ENCODE data around the gene CER1.

Gene CER1
- 0.05 to 0.09 reads per million in 2 donors for total RNA-seq

GRCh38 chr9:14722391-14723035, at the start of gene CER1:
Gene CER1 (minus strand): TSS chr9:14722733. CDS start chr9:14722672, 61 bp downstream.
- no peak for DNase-seq

GRCh38 chr9:14770592-14770991, 48.1 kb upstream of the CER1 start:
- DNase-seq = no peak

GRCh38 chr9:14769230-14769571, 46.7 kb upstream of the CER1 start:
- no peak for DNase-seq

DNA sequence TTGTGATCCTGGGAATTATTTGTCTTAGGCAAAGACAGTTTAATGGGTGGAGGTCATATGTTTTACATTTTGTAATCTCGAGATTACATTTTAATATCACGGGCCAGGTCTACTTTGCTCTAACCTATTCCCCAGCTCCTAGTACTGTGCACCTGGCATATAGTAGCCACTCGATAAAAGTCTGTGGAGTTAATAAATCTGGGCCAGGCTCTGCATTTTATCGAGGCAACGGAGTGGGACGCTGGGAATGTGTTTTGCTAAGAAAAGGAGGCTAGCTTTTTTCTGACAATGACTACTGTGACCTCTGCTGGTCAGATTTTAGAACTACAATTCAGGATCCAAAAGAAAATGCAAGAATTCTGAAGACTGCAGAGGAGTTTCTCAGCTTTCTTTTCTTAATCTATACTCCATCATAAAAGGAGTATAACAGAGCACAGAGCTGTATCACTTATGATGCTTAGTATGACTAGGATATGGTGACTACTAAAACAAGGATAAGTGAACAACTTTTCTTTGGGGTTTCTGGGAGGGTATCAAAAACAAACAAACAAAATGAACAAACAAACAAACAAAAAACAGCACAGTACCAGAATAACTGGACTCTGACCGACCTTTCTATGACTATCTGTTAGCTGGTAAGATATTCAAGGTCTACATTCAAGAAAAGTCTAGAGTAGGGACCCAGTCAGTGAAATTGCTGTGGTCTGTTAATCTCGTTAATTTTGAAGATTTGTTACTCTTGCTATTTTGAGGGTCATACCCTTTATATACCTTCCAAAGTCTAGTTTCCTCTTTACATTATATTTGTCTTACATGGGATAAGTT, 46.1 kb upstream of the CER1 start:
- DNase-seq = no peak

DNA sequence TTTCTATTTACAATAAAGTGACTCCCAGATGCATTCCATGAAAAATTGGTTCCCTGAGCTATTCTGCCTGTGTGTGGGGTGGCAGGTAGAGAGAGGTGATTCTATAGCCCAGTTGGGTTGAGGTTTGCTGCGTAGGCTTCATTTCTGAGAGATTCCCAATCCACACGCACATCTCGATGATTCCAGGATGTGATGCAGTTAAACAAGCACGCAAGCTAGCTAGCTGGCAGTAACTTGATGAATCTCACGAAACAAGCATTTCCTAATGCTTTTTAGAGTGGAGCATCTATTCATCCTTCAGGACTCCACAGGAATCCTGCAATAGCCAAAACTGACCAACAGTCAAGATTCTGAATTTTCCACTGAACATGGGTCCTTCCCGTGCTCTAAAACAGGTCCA, 43.8 kb upstream of the CER1 start:
- no peak for DNase-seq

- DNase-seq = no peak
Observed at GRCh38 chr9:14761584-14761983, 39.1 kb upstream of the CER1 start.

GRCh38 chr9:14760060-14760459, 37.5 kb upstream of the CER1 start:
- no peak for DNase-seq

GRCh38 chr9:14756291-14756690, 33.8 kb upstream of the CER1 start:
- no peak for DNase-seq

- no peak for DNase-seq
Observed at GRCh38 chr9:14752871-14753270, 30.3 kb upstream of the CER1 start.

GRCh38 chr9:14752271-14752670, 29.7 kb upstream of the CER1 start:
- no peak for DNase-seq

DNA sequence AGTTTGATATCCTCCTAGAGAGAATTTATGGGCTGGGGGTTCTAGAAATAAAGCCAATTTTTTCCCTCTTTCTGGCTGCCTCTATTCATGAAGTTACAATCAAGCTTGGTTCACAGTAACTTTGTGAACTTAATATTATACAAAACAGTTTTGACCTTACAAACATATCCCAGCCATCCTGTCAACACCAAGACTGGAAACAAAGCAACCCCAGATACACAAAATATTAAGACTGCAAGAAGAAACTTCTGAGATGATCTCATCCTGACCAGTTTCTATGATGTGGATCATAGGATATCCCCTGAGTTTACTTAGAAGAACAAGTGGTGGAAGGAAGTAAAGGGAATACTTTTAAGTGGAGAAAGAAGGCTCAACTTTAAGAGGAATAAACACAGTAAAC, 28.3 kb upstream of the CER1 start:
- no peak for DNase-seq

- no peak for DNase-seq
Observed at GRCh38 chr9:14749741-14750211, 27.2 kb upstream of the CER1 start.

DNA sequence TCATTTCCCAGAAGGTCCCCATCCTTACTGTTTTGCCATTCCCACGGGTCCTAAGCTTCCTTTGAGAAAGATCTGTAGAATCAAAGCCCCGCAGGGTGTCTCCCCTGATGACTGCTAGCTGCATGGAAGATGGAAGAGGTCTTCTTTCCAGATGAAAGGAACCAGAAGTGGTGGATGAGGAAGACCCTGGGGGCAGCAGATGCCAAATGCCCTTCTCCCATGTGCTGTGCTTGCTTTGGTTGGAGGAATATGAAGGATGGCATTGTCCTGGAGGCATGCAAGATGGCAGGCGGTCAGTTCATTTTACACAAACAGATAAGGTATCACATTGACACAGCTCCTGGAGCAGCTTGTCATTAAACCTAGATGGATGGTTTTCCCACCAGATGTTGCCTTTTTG, 25.8 kb upstream of the CER1 start:
- DNase-seq = no peak

DNA sequence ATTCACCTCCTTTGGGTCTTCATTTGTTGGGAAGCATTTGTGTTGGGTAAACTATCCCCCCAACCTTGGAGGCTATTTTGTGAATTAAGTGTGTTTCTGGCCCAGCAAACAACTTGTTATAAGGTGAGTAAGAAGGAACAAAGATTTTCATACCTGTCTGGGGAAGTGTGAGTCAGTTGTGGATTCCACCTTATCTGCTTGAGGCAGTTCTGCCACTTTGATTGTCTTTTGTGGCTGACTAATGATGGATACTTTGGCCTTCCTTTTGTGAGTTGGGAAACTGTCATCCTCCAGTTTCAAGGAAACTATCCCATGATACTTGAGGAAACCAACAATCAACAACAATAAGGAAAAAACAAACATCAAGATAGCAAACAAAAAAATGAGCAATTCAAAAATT, 24.6 kb upstream of the CER1 start:
- no peak for DNase-seq

DNA sequence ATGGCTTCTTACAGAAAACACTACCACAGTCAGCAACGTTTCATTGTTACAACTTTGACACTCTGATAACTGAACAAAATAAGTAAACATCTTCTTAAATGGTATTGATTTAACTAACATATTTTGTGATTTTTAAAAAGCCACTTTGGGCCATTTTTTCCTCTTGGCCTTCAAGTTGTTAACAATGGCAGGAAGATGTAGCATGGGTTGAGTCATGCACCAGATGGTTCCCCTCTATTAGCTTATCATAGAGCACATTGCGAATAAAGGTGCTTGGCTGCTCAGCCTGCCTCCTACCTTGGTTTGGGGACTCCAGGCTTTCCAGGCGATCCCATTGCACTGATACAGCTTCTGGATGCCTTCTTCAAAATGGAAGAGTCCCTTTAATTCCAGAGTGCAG, 24.1 kb upstream of the CER1 start:
- no peak for DNase-seq

GRCh38 chr9:14744768-14745167, 22.2 kb upstream of the CER1 start:
- no peak for DNase-seq

GRCh38 chr9:14741369-14741768, 18.8 kb upstream of the CER1 start:
- no peak for DNase-seq

- DNase-seq = no peak
Observed at GRCh38 chr9:14733133-14733532, 10.6 kb upstream of the CER1 start.

- DNase-seq = no peak
Observed at GRCh38 chr9:14731294-14731981, 8.9 kb upstream of the CER1 start.

DNA sequence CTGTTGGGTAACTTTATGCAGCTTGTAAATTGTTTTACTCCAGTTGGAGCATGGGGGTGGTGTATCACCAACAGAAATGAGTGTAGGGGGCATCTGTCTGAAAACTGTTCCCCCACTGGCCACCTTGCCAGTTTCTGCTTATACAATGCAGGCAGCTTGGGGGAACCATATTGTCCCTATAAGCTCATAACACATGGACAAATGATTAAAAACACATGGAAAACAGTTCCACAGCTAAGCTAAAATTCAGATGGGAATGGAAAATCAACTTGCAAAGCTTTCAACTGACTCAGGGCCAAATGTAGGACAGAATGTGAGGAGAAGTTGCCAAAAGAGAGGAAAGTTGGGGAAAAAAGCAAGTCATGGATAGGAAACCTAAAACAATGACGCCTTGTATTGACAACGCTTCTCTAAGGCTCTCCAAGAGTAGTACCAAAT, 7.9 kb upstream of the CER1 start:
- DNase-seq = no peak

DNA sequence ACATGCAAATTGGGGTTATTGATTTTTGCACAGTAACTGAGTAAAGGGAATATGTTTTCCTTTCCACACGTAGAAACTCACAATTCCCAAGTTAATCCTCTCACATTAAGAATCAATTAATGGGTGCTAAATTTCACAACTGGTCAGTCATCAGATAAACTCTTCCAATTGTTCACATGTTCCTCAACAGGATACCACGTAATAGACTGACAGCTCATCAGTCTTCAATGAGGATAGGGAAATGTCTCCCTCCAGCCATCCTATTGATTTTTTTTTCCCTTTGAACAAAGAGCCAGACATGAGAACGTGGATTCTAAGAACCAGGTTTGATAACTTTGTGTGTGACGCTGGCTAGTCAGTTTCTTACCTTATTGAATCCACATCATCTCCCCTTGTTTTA, 768 bp upstream of the CER1 start:
- DNase-seq = no peak

- DNase-seq = no peak
Observed at GRCh38 chr9:14719231-14719923, 3.2 kb downstream of the CER1 start.

- no peak for DNase-seq
Observed at GRCh38 chr9:14715102-14715501, 7.4 kb downstream of the CER1 start.

Data from activated gamma-delta T cell (primary cell).